GM21360 (cell line): ENCODE measurements around the gene TTC22.

Experiments
- ATAC-seq: cut with Tn5 transposase; IDR thresholded peaks from one replicate; pipeline ENCODE4 v1.9.1; 2021; ENCODE audit warnings: mild to moderate bottlenecking, moderate library complexity; ENCODE audit not compliant: unreplicated experiment

The TTC22 gene

DNA sequence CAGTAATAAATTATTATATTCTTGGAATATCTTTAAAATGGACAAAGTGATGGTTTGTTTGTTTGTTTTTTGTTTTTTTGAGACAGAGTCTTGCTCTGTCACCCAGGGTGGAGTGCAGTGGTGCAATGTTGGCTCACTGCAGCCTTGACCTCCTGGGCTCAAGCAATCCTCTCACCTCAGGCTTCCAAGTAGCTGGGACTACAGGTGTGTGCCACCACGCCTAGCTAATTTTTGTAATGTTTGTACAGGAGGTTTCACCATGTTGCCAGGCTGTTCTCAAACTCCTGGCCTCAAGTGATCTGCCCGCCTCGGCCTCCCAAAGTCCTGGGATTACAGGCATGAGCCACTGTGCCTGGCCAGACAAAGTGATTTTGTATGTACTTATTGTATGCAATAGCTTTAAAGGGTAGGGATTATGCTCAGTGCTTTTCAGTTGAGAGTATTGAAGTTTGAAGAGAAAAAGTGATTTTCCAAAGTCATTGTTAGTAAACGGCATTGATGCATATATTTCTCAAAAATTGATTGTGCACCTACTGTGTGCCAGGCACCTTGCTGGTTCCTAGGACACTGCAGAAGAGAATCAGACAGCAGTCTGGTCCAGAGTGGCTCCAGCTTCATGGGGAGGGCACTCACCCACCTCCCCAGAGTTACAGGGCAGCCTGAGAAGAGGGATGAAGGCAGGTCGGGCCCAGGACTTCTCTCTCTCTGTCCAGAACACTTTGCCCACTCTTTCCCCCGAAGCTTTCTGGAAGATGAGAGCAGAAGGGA, 34.2 kb upstream of the TTC22 start:
- no peak for ATAC-seq

DNA sequence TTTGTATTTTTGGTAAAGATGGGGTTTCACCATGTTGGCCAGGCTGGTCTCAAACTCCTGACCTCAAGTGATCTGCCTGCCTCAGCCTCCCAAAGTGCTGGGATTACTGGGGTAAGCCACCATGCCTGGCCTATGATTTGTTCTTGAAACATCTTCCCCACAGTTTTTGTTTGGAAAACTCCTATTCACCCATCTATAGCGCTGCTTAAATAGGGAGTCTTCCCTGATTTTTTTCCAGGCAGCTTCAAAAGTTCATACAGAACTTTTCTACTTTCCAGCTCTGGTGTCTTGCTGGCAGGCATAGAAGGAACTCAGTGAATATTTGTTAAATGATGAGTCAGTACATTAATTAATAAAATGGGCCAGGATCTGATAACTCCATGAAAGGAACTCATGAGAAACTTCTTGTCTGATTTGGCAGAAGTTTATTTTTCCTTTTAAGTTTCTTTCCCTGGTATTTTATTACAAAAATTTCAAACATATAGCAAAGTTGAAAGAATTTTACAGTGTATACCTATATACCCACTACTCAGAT, 33.0 kb upstream of the TTC22 start:
- ATAC-seq, result no peak

DNA sequence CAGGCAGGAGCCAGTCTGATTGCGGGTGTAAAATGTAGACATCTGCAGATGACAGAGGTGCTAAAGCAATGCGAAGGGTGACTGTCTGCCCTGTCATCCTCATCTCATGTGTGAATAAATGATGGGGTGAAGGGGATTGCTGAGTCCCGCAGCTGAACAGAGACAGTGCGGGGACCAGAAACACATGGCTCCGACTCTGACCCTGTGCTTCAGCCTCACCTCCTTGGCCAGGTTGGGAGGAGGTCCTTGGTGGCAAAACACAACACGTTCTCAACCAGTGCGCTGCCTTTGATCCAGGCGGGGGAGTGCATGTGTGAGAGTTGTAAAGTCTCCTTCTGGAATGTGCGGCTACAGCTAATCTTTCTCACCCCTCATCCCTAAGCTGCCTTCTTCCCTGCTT, 32.0 kb upstream of the TTC22 start:
- ATAC-seq, result no peak

DNA sequence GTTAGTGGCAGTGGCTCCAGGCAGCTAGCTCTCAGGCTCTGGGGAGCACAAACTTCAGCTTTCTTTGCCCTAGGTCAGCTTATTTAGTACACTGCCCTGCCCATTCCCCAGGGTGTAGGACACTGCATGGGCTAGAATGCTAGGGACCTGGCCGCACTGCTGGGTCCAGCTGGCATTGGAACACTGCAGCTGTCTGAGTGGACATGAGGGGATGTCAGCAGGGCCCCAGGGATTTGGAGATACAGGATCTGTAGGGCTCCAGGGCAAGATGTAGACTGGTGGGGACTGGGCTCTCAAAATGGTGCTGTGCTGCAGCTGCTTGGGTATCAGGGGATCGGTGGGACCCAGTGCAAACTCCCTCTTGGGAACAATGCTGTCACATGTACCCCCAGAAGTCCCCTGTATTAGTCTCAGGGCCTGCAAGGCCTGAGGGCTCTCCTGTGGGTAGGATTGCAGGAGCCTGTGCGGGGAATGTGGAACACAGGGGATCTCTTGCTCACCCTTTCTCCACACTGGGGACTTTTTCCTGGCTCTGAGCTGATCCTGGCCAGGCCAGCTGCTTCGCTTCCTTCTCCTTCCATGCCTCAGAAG, 25.2 kb upstream of the TTC22 start:
- ATAC-seq, result no peak

DNA sequence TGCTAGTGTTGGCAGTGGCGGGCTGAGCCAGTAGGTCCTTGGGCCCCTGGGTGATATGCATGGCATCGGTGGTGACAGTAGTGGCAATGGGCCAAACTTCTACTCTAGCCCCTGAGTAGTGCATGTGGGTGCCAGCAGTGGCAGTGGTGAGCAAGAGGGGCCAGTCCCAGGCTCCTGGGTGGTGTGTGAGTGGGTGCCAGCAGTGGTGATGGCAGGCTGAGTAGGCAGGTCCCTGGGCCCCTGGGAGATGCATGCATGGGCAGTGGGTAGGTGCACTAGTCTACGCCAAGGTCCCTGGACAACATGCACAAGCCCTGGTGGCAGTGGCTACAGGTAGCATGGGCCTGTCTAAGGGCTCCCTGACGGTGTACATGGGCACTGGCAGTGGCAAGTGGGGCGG, 24.6 kb upstream of the TTC22 start:
- ATAC-seq, result no peak

DNA sequence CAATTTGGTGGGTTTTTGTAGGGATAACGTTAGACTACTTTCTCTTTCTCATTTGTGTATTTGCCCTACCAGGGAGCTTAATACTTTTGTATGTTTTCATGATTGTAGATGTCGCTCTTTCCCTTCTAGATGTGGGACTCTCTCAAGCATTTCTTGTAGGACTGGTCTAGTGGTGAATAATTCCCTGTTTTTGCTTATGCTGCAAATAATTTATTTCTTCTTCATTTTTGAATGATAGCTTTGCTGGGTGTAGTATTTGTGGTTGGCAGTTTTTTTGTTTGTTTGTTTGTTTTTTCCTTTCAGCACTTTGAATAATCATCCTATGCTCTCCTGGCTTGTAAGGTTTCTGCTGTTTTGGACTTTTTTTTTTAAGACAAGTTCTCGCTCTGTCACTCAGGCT, 22.5 kb upstream of the TTC22 start:
- no peak for ATAC-seq

DNA sequence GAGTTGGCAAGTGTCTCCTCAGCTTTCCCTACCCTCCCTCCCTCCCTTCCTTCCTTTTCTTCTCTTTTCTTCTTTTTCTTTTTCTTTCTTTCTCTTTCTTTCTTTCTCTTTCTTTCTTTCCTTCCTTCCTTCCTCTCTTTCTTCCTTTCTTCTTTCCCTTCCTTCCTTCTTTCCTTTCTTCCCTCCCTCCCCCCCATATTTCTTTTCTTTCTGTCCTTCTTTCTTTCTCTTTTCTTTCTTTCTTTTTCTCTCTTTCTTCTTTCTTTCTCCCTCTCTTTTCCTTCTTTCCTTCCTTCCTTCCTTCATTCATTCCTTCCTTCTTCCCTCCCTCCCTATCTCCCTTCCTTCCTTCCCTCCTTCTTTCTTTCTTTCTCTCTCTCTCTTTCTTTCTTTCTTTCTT, 18.6 kb upstream of the TTC22 start:
- no peak for ATAC-seq

DNA sequence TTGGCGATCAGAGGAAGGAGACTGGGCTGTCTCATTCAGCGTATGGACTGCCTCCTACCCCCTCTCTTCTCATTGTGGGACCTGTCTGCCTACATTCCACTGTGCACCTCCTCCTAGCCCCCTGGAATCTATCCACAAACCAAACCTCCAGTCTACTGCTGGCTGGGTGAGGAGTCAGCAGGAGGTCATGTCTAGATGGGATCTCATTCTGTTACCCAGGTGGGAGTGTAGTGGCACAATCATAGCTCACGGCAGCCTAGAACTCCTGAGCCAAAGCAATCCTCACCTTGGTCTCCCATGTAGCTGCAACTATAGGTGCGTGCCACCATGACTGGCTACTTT, 18.0 kb upstream of the TTC22 start:
- ATAC-seq, result no peak

DNA sequence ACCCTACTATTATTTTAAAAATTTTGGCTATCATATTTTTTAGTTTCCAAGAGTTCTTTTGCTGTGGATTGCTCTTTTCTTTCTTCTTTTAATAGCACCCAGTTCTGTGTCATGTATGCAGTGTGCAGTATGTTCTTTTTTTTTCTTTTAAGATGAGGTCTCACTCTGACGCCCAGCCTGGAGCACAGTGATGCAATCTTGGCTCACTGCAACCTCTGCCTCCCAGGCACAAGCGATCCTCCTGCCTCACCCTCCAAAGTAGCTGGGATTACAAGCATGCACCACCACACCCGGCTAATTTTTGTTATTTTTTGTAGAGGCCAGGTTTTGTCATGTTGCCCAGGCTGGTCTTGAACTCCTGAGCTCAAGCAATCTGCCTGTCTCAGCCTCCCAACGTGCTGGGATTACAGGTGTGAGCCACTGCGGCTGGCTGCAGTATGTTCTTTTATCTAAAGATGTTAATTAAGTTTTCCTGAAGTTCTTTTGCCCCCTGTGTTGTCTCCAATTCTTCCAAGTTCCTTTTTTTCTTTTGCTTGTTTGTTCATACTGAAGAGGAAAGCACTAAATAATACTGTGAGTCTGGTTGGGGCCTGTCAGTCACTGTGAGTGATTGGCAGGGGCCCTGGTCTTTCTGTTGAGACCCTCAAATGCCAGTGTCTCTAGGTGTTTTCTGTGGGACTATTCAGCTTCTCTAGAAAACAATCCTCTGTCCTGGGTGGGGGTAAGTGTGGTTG, 17.5 kb upstream of the TTC22 start:
- no peak for ATAC-seq

DNA sequence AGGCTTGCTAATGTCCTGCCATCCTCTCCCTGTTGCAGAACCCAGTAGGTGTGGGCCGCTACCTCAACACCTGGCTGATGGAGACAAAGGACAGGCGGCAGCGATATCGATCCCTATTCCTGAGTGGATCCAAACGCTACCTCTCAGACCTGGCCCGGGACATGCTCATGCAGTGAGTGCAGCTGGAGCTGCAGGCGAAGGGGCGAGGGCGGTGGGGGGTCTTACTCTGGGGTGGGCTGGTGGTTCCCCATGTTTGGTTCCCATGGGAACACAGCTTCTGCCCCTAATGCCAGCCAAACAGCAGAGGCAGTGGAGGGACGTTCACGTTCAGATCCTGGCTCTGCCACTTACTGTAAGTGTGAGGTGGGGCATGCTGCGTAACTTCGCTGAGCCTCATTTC, 15.8 kb upstream of the TTC22 start:
- no peak for ATAC-seq

DNA sequence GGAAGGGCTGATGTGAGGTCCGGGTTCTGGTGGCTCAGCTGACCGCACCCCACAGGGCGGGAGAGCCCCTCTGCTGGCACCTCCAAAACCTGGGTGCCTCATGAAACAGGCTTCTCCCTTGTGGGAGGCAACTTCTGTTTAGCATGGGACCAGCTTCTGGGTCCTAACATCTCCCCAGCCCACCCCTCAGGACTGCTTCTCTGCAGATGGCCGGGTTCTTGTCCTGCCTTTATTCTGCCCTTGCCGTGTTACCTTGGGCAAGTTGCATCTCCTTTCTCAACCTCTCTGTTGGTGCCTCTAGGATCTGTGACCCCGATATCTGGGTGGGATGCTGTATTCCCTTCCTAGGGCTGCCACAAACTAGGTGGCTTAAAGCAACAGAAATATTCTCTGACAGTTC, 15.0 kb upstream of the TTC22 start:
- no peak for ATAC-seq

DNA sequence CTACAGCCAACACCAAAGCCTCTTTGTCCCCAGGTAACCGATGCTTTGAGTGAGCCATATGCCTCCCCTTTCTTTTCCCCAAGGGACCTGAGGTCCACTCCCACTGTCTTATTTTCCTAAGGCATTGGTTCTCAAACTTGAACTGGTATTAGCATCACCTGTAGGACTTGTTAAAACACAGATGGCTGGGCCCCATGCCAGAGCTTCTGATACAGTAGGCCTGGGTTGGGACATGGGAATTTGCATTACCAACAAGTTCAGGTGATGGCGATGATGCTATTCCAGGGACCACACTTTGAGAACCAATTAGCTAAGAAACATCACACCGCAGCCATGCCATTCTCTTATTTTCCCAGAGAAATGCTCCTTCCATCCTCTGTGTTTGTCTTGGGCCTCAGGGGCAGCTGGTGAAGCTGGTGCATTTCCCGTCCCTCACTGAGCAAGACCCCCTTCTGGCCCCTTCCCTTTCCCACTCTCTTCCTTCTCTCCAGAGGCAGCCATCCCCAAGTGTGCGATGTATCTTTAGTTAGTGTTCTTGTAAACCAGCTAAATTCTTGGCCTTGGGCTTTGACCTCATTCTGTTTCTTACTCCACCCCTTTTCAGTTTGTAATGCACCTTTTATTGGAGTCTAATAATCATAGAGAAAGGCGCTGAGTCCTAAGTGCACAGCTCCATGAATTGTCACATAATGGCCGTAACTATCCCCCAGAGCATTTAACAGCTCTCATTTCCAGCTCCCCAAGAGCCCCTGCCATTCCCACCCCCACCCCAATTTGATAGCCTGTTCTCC, 14.2 kb upstream of the TTC22 start:
- ATAC-seq, result no peak

DNA sequence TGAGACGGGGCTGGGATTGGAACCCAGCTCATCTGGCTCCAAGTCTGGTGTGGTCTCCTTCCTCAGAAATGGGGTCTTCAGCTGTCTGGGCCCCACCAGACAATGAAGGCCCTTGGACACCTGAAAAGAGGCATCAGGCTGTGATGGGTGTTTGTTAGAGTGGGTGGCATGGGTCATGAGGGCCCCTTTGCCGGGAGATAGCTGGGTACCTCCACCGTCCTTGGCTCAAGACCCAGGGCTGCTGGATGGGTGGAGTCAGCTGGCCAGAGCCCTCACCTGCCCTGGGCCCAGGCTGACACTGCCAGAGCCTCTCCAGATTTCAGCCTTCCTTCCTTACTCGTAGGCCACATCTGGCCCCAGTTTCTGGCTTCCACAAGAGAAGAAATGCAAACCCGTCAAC, 13.4 kb upstream of the TTC22 start:
- ATAC-seq, result no peak

DNA sequence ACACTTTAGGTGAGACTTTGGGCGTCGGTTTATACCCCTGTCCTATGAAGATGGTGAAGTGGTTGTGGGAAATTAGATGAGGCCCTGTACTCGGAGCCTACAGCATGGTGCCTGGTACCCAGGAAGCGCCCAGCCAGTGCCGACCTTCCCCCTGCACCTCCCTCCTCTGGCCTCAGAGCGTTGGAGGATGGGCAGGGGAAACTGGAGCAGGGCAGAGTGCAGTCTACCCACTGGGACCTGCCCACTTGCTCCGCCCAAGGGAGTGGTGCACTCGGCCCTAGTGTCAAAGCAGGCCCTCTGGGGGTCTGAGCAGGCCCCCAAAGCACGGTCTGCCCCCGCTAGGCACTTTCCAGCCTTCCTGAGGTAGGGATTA, 13.0 kb upstream of the TTC22 start:
- ATAC-seq, result no peak

DNA sequence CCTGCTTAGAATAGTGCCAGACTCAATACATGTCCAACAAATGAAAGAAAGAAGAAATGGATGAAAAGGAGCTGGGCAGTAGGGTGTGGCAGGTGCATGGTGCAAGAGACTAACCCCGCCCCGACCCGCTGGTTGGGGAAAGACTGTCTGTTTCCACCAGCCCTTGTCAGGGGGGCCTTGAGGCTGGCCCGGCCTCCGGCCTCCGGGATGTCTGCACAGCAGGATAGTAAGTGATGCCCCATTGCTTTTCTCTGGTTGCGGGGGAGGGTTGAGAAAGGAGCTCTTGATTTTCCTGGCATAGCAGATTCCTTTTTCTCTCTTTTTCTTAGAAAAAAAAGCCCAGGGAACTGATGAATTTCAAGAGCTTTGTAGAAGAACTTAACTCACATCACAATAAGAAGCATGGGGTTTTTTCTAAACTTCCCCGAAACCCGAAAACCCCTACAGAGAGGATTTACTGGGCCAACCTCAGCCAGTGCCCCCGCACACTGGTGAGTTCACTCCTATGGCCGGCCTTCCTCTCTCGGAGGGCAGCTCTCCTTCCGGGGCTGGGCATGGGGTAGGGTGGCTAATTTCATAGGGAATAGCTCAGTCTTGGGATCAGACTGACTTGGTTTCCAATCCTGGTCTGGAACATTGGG, 12.5 kb upstream of the TTC22 start:
- no peak for ATAC-seq

DNA sequence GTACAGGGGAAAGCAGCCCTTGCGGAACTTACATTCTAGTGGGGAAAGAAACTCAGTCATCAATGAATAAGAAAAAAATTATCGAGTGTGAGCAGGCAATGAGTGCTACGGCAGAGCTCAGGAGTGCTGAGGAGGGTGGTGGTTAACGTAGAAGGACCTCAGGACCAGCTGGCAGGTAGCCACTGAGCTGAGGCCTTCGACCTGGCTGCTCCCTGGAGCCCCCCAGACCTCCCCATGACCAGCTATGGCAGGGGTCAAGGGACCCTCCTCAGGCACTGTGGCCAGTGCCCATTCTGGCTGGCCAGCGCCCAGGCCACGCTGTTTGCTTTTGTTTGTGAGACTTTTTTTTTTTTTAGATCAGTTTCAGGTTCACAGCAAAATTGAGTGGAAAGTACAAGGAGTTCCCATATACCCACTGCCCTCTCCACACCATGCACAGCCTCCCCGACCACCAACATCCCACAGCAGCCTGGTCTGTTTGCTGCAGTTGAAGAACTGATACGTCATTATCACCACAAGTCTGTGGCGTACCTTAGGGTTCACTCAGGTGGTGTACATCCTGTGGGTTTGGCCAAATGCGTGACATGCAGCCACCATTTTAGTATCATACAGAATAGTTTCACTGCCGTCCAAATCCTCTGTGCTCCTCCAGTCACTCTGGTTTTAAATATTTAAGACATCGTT, 11.8 kb upstream of the TTC22 start:
- no peak for ATAC-seq

DNA sequence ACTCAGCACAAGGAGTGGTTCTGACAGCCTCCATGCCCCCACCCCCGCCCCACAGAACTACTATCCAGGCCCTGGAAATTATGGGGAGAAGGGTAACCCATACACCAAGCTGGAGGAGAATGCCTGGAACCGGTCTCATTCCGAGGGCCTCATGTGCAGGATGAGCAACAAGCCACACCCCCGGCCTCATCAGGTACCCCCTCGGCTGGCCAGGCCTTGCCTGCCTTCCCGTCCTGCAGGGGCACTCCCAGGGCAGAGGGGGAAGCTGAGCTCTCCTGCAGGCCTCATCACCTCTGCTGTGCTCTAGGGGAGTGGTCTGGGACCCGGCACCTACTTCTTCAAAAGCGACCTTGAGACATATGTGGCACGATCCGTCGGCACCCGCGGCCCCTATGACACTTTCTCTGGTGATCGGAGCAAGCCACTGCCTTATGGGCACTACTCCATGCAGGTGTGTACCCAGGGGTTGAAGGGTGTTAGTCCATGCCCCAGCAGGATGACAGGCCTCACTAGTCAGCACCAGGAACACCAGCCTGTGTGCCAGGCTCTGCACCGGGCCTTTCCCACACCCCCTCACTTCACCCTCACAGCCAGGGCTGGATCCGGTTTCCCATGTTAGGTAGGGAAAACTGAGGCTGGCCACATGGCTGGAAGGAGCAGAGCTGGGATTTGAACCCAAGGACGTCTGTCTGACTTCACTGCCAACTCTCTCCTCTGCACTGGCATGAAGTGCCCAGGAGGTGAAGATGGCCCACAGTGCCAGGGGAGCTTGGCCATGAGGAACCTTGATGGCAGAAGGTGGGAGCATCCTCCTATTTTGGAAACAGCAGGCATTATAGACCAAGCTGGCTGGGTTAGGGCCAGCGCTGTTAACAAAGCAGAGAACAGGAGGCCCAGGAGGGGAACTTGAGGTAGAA, 10.9 kb upstream of the TTC22 start:
- ATAC-seq, result no peak

DNA sequence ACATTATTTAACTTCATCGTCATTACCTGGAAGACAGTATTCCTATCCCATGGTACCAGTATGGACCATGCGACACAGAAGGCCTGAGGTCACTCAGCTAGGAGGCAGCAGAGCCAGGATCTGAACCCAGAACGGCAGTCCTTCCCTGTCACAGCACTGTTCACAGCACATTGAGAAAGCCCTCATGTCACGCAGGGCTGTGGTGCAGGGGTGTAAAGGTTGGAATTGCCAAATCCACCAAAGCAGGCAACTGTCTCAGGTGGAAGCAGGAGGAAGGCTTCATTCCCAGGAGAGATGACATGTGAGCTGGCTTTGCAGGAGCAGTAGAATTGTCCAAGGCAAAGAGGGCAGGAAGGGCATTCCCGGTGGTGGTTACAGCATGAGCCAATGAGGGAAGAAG, 9.9 kb upstream of the TTC22 start:
- ATAC-seq, result no peak
